Measurements from ENCODE around the gene VRK3.

Gene VRK3

GRCh38 chr19:49954092-49954829 lies 70.9 kb downstream of the VRK3 start:
- ATAC-seq: no peak

GRCh38 chr19:49953416-49953815 lies 71.8 kb downstream of the VRK3 start:
- no peak for ATAC-seq

GRCh38 chr19:49952906-49953305 lies 72.3 kb downstream of the VRK3 start:
- no peak for ATAC-seq

- no peak for ATAC-seq
Observed at GRCh38 chr19:49952479-49952836, 72.7 kb downstream of the VRK3 start.

- ATAC-seq: no peak
Observed at GRCh38 chr19:49951806-49952478, 73.2 kb downstream of the VRK3 start.

- no peak for ATAC-seq
Observed at GRCh38 chr19:49950956-49951526, 74.1 kb downstream of the VRK3 start.

- ATAC-seq: no peak
Observed at GRCh38 chr19:49950590-49950948, 74.6 kb downstream of the VRK3 start.

GRCh38 chr19:49949742-49950589 lies 75.2 kb downstream of the VRK3 start:
- no peak for ATAC-seq

- ATAC-seq: no peak
Observed at GRCh38 chr19:49946415-49946814, 78.8 kb downstream of the VRK3 start.

- ATAC-seq: peak; percentile 28 to 53
Observed at GRCh38 chr19:49944567-49944966, 80.6 kb downstream of the VRK3 start.

- no peak for ATAC-seq
Observed at GRCh38 chr19:49940482-49940791, 84.7 kb downstream of the VRK3 start.

GRCh38 chr19:49939721-49940481 lies 85.3 kb downstream of the VRK3 start:
- ATAC-seq: no peak

GRCh38 chr19:49938662-49939061 lies 86.5 kb downstream of the VRK3 start:
- no peak for ATAC-seq

- peak; percentile 65 to 77 for ATAC-seq
Observed at GRCh38 chr19:49937750-49938381, 87.3 kb downstream of the VRK3 start.

- ATAC-seq: no peak
Observed at GRCh38 chr19:49936549-49936948, 88.6 kb downstream of the VRK3 start.

GRCh38 chr19:49933643-49934042 lies 91.5 kb downstream of the VRK3 start:
- no peak for ATAC-seq

GRCh38 chr19:49932731-49933131 lies 92.4 kb downstream of the VRK3 start:
- no peak for ATAC-seq

- ATAC-seq: no peak
Observed at GRCh38 chr19:49932041-49932451, 93.1 kb downstream of the VRK3 start.

GRCh38 chr19:49931293-49932040 lies 93.7 kb downstream of the VRK3 start:
- ATAC-seq: no peak

GRCh38 chr19:49930483-49931011 lies 94.6 kb downstream of the VRK3 start:
- ATAC-seq: no peak

Data from activated CD4-positive, CD25-positive, alpha-beta regulatory T cell treated with anti-CD3 and anti-CD28 coated beads, Interleukin-2, amount 50 U/mL, for 24 hours (primary cell).